Fibroblast of skin of right quadriceps (primary cell): ENCODE measurements around the gene RAB11B.
"Not testable (repeated sequence)": the region's sequence is repeated elsewhere in the genome, so short reads cannot be mapped to it uniquely, and the experiment has no call there.

Experiments used
- DNase-seq: peaks from one replicate; pipeline ENCODE4 v3.0.0-alpha.2; 2013

Gene RAB11B

GRCh38 chr19:8441725-8442544, 51.8 kb downstream of the RAB11B start:
- DNase-seq, result no peak

GRCh38 chr19:8444140-8444676, 54.0 kb downstream of the RAB11B start:
- DNase-seq, result not testable (repeated sequence)

GRCh38 chr19:8444677-8445487, 54.7 kb downstream of the RAB11B start, which contains the start of gene HNRNPM:
HNRNPM (plus strand) TSS chr19:8444975; CDS start chr19:8444999, 24 bp downstream.
- peak; percentile 97 for DNase-seq

GRCh38 chr19:8445488-8446001, 55.4 kb downstream of the RAB11B start:
- no peak for DNase-seq

- DNase-seq, result no peak
These were observed 56.0 kb downstream of the RAB11B start for GRCh38 chr19:8446061-8446709.

GRCh38 chr19:8449830-8450229, 59.7 kb downstream of the RAB11B start:
- DNase-seq, result no peak

- no peak for DNase-seq
These were observed 61.2 kb downstream of the RAB11B start for GRCh38 chr19:8451377-8451776.

GRCh38 chr19:8451885-8452284, 61.7 kb downstream of the RAB11B start:
- peak; percentile 64 for DNase-seq

- DNase-seq, result no peak
These were observed 62.4 kb downstream of the RAB11B start for GRCh38 chr19:8452446-8453123.

GRCh38 chr19:8453616-8454015, 63.5 kb downstream of the RAB11B start:
- no peak for DNase-seq
